Hepatocyte (in vitro differentiated cells): ENCODE results near the gene NCAM1.

ENCODE experiments used
- EZH2 ChIP-seq: fragments of 200-600 bp; sonication (generic); IDR thresholded peaks from 2 replicates; pipeline ENCODE4 v1.6.1; 2016; ENCODE audit warnings: antibody characterized with exemption, mild to moderate bottlenecking, borderline replicate concordance
- TF ChIP-seq, protein P1 (sequence below): fragments of 200-600 bp; sonication (generic); IDR thresholded peaks from 2 replicates; pipeline ENCODE4 v1.5.1; 2016; ENCODE audit warnings: antibody characterized with exemption, mild to moderate bottlenecking; ENCODE audit not compliant: poor library complexity

DNA sequence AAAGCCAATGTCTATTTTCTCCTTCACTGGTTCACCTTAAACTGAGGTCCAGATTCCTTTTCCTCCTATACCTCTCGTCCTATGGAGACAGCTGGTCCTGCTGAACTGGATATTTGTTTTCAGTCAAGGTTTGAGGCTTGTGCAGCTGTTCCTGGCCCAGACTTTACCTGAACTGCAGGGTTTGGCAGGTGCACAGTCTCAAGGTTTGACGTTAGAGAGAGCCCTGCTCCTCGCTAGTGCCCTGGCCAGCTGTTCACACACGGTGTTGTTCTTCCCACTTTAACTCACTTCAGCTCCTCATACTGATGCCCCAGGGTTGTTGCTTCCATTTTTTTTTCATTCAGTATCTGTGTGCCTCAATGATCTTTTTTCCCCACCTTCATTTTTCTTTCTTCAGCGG, 279.2 kb downstream of the NCAM1 start:
- TF ChIP-seq, protein P1, sequence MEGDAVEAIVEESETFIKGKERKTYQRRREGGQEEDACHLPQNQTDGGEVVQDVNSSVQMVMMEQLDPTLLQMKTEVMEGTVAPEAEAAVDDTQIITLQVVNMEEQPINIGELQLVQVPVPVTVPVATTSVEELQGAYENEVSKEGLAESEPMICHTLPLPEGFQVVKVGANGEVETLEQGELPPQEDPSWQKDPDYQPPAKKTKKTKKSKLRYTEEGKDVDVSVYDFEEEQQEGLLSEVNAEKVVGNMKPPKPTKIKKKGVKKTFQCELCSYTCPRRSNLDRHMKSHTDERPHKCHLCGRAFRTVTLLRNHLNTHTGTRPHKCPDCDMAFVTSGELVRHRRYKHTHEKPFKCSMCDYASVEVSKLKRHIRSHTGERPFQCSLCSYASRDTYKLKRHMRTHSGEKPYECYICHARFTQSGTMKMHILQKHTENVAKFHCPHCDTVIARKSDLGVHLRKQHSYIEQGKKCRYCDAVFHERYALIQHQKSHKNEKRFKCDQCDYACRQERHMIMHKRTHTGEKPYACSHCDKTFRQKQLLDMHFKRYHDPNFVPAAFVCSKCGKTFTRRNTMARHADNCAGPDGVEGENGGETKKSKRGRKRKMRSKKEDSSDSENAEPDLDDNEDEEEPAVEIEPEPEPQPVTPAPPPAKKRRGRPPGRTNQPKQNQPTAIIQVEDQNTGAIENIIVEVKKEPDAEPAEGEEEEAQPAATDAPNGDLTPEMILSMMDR, result no peak
- TF ChIP-seq EZH2, result no peak
